Prostate gland (tissue), 2 donors: ENCODE results near the gene PLXND1.

Experiments
- CTCF ChIP-seq, 4 experiments: fragments of 200-600 bp in 2 of 4; fragments of 450-650 bp in 2 of 4; sonication (generic) in 2 of 4; IDR thresholded peaks; 1 replicate in 3 of 4; 2 replicates in 1 of 4; pipeline ENCODE4 v1.5.1; 2016 to 2019; ENCODE audit warnings: antibody characterized with exemption in 4 of 4, mild to moderate bottlenecking in 2 of 4, moderate library complexity in 2 of 4
- POLR2AphosphoS5 ChIP-seq: sonication (generic); formaldehyde crosslinking; IDR thresholded peaks from one replicate; pipeline ENCODE4 v1.6.1; 2017; ENCODE audit warnings: antibody characterized with exemption

GRCh38 chr3:129563850-129564535 is 42.5 kb downstream of the PLXND1 start:
- TF ChIP-seq CTCF (IDR thresholded peaks at IDR 0.05) (no peak), POLR2AphosphoS5 (no peak)
